H1 (cell line): ENCODE results near the gene ZBTB46. TPM values are rescaled to one million over a fixed set of nuclear protein-coding genes. Genes with fewer than 3 reads are reported as not detected.

Experiments used
- CTCF ChIA-PET: fragments of 300-600 bp; sonication (Branson Sonifier 250); formaldehyde crosslinking; loops from one replicate; lab custom pipeline; 2021; ENCODE audit not compliant: partially characterized antibody; lab: Charles Lee
- POLR2A ChIA-PET: fragments of 300-600 bp; sonication (Branson Sonifier 250); formaldehyde crosslinking; loops from one replicate; lab custom pipeline; 2021; ENCODE audit warnings: inconsistent platforms; ENCODE audit not compliant: partially characterized antibody; lab: Charles Lee
- DNase-seq, 2 experiments: peaks; one replicate each; pipeline versions ENCODE4 v3.0.0 to v3.0.0-alpha.2; 2010 to 2022; ENCODE audit warnings: low spot score in 2 of 2, low read depth in 1 of 2, mixed read lengths in 1 of 2
- FAIRE-seq: peaks from 2 replicates; lab custom pipeline; 2011; peaks lifted over from hg19 to GRCh38; lab: Jason Lieb, UNC
- H2AFZ ChIP-seq: 2 replicates; pipeline ENCODE4 v1.8.1; 2012; ENCODE audit warnings: low read length, inconsistent platforms
- H2AK5ac ChIP-seq: 2 replicates; pipeline ENCODE4 v1.6.1; 2013; ENCODE audit warnings: low read depth, low read length
- H2BK120ac ChIP-seq: replicated peaks from 2 replicates; pipeline ENCODE3; 2013; ENCODE audit warnings: low read depth, low read length, inconsistent platforms
- H2BK12ac ChIP-seq: 2 replicates; pipeline ENCODE4 v1.6.1; 2013; ENCODE audit warnings: low read depth, low read length
- H2BK15ac ChIP-seq: 2 replicates; pipeline ENCODE4 v1.6.1; 2013; ENCODE audit warnings: low read length
- H2BK20ac ChIP-seq: 2 replicates; pipeline ENCODE4 v1.6.1; 2013; ENCODE audit warnings: low read length
- H2BK5ac ChIP-seq: 2 replicates; pipeline ENCODE4 v1.6.1; 2013; ENCODE audit warnings: low read depth, low read length
- H3K14ac ChIP-seq: 2 replicates; pipeline ENCODE4 v1.6.1; 2013; ENCODE audit warnings: inconsistent platforms; ENCODE audit not compliant: insufficient read length
- H3K18ac ChIP-seq: 2 replicates; pipeline ENCODE4 v1.6.1; 2013; ENCODE audit warnings: low read length; ENCODE audit errors: extremely low read depth
- H3K23ac ChIP-seq: 2 replicates; pipeline ENCODE4 v1.6.1; 2013; ENCODE audit warnings: inconsistent platforms; ENCODE audit not compliant: insufficient read length
- H3K23me2 ChIP-seq: 2 replicates; pipeline ENCODE4 v1.6.1; 2013; ENCODE audit warnings: low read depth, low read length
- H3K27ac ChIP-seq: 2 replicates; pipeline ENCODE4 v1.6.1; 2011; ENCODE audit warnings: low read depth, low read length, inconsistent platforms
- H3K27me3 ChIP-seq, 4 experiments: replicated peaks in 1 of 4; 1 replicate in 1 of 4; 2 replicates in 3 of 4; pipeline versions ENCODE4 v1.6.1 to v1.8.1; 2011 to 2013; ENCODE audit warnings: low read length in 3 of 4, mild to moderate bottlenecking in 3 of 4, inconsistent platforms in 2 of 4, mixed read lengths in 2 of 4, moderate library complexity in 1 of 4; ENCODE audit not compliant: control insufficient read depth in 3 of 4, insufficient read depth in 3 of 4; ENCODE audit errors: extremely low read depth in 1 of 4
- H3K36me3 ChIP-seq, 4 experiments: 2 replicates each; pipeline versions ENCODE4 v1.6.1 to v1.8.1; 2011 to 2013; ENCODE audit warnings: mild to moderate bottlenecking in 4 of 4, low read length in 3 of 4, moderate library complexity in 2 of 4, control low read depth in 1 of 4, inconsistent platforms in 1 of 4; ENCODE audit not compliant: insufficient read depth in 4 of 4, control insufficient read depth in 2 of 4
- H3K4ac ChIP-seq: replicated peaks from 2 replicates; pipeline ENCODE3; 2013; ENCODE audit warnings: low read length, low read depth, mixed read lengths, inconsistent platforms; ENCODE audit not compliant: insufficient read length
- H3K4me1 ChIP-seq, 4 experiments: replicated peaks in 1 of 4; 1 replicate in 1 of 4; 2 replicates in 3 of 4; pipeline versions ENCODE4 v1.6.1 to v1.8.1; 2011 to 2013; ENCODE audit warnings: low read length in 3 of 4, inconsistent platforms in 2 of 4, mixed read lengths in 1 of 4; ENCODE audit not compliant: insufficient read depth in 4 of 4, control insufficient read depth in 3 of 4
- H3K4me2 ChIP-seq, 2 experiments: 2 replicates each; pipeline versions ENCODE4 v1.6.1 to v1.8.1; 2011 to 2013; ENCODE audit warnings: low read depth in 2 of 2, low read length in 2 of 2, control low read depth in 1 of 2, inconsistent platforms in 1 of 2, mild to moderate bottlenecking in 1 of 2; ENCODE audit not compliant: insufficient read depth in 1 of 2
- H3K4me3 ChIP-seq, 4 experiments: fragments of 200-600, 300-600 bp in 1 of 4; sonication (generic), shearing (Covaris generic), sonication (Bioruptor Twin) in 1 of 4; 2 replicates each; pipeline versions ENCODE4 v1.5.1 to v1.8.1; 2011 to 2016; ENCODE audit warnings: low read length in 4 of 4, low read depth in 3 of 4, control low read depth in 2 of 4, inconsistent platforms in 2 of 4, mild to moderate bottlenecking in 2 of 4, mixed read lengths in 1 of 4, moderate library complexity in 1 of 4; ENCODE audit not compliant: insufficient read depth in 2 of 4; ENCODE audit errors: extremely low read depth in 1 of 4
- H3K56ac ChIP-seq: replicated peaks from 2 replicates; pipeline ENCODE3; 2013; ENCODE audit warnings: low read depth, mild to moderate bottlenecking, mixed read lengths, low read length, inconsistent platforms; ENCODE audit not compliant: insufficient read length
- H3K79me1 ChIP-seq: 2 replicates; pipeline ENCODE4 v1.6.1; 2013; ENCODE audit warnings: low read depth, low read length, control low read depth
- H3K79me2 ChIP-seq, 2 experiments: 2 replicates each; pipeline versions ENCODE4 v1.6.1 to v1.8.1; 2012 to 2013; ENCODE audit warnings: low read length in 2 of 2, mild to moderate bottlenecking in 2 of 2, inconsistent platforms in 1 of 2; ENCODE audit not compliant: insufficient read depth in 2 of 2, control insufficient read depth in 1 of 2
- H3K9ac ChIP-seq, 4 experiments: replicated peaks in 1 of 4; 1 replicate in 1 of 4; 2 replicates in 3 of 4; pipeline versions ENCODE4 v1.6.1 to v1.8.1; 2011 to 2013; ENCODE audit warnings: low read depth in 3 of 4, low read length in 3 of 4, control low read depth in 2 of 4, mild to moderate bottlenecking in 2 of 4, moderate library complexity in 2 of 4, inconsistent platforms in 1 of 4; ENCODE audit errors: extremely low read depth in 1 of 4
- H3K9me3 ChIP-seq, 2 experiments: 2 replicates each; pipeline versions ENCODE4 v1.6.1 to v1.8.1; 2012 to 2013; ENCODE audit warnings: mild to moderate bottlenecking in 2 of 2, moderate library complexity in 2 of 2, control low read depth in 1 of 2, inconsistent platforms in 1 of 2, low read depth in 1 of 2, low read length in 1 of 2, mixed read lengths in 1 of 2; ENCODE audit not compliant: insufficient read depth in 2 of 2
- H4K20me1 ChIP-seq, 2 experiments: replicated peaks in 1 of 2; 2 replicates each; pipeline versions ENCODE3 to v1.8.1; 2011 to 2013; ENCODE audit warnings: inconsistent platforms in 2 of 2, low read length in 2 of 2, mild to moderate bottlenecking in 1 of 2; ENCODE audit not compliant: insufficient read depth in 2 of 2, control insufficient read depth in 1 of 2
- H4K5ac ChIP-seq: 2 replicates; pipeline ENCODE4 v1.6.1; 2013; ENCODE audit warnings: low read length, low read depth, mixed read lengths, inconsistent platforms; ENCODE audit not compliant: insufficient read length
- H4K8ac ChIP-seq: 2 replicates; pipeline ENCODE4 v1.8.0; 2013; ENCODE audit warnings: mild to moderate bottlenecking, moderate library complexity, low read length, inconsistent platforms; ENCODE audit not compliant: insufficient read depth; ENCODE audit errors: extremely low read depth
- H4K91ac ChIP-seq: replicated peaks from 2 replicates; pipeline ENCODE3; 2013; ENCODE audit warnings: low read length, mixed read lengths, inconsistent platforms; ENCODE audit not compliant: insufficient read length
- JUND ChIP-seq: IDR thresholded peaks from 2 replicates; pipeline ENCODE4 v1.6.1; 2011; ENCODE audit warnings: mild to moderate bottlenecking, improper control_type of control experiment, low read length
- POLR2A ChIP-seq, 2 experiments: IDR thresholded peaks; 1 replicate in 1 of 2; 2 replicates in 1 of 2; pipeline ENCODE4 v1.6.1; 2011; ENCODE audit warnings: low read depth in 2 of 2, low read length in 2 of 2, mild to moderate bottlenecking in 2 of 2; ENCODE audit errors: control extremely low read depth in 1 of 2
- SUZ12 ChIP-seq: fragments of 200-600 bp; sonication (generic); IDR thresholded peaks from 2 replicates; pipeline ENCODE4 v1.6.1; 2012; ENCODE audit warnings: mild to moderate bottlenecking, inconsistent platforms, low read length, moderate library complexity, mixed read lengths
- WGBS, 2 experiments: shearing (Covaris generic) in 1 of 2; methylation state at CpG; one replicate each; pipeline versions ENCODE4 v1.1.6 to v1.1.7; 2013 to 2015; ENCODE audit warnings: low lambda C conversion rate in 2 of 2, mixed read lengths in 2 of 2, inconsistent platforms in 1 of 2, low coverage in 1 of 2, missing lambda C conversion rate in 1 of 2; ENCODE audit not compliant: insufficient replicate concordance in 2 of 2, insufficient coverage in 1 of 2, insufficient read length in 1 of 2; ENCODE audit errors: extremely low coverage in 1 of 2, missing lambda C conversion rate in 1 of 2; 5-methylcytosine and 5-hydroxymethylcytosine counted together
- polyA plus RNA-seq, 7 experiments: library from polyadenylated mRNA; depleted of rRNA in 3 of 7; stranded (reverse) in 5 of 7; unstranded in 2 of 7; fragments of >200 nt in 5 of 7; fragments of 200-250 nt in 2 of 7; gene quantifications; 1 replicate in 5 of 7; 2 replicates in 1 of 7; 4 replicates in 1 of 7; pipeline versions ENCODE4 v1.2.1 to v1.2.3, GENCODE V29; 2011 to 2013; ENCODE audit warnings: missing spikeins in 2 of 7, mixed read lengths in 2 of 7
- total RNA-seq: library from RNA; stranded (reverse); fragmentation: NEBNext Ultra II Directional; extraction: Animal tissue kit (Norgen Biotek cat#: 25700); gene quantifications from 2 replicates; pipeline ENCODE4 v1.2.1, GENCODE V29; 2021

The ZBTB46 gene
- total and polyA plus RNA-seq, 2 of the 8 experiments (the other 6 are each of a cell fraction or from before 2014, with no cell fraction given) = 6.4 to 22.4 TPM

DNA sequence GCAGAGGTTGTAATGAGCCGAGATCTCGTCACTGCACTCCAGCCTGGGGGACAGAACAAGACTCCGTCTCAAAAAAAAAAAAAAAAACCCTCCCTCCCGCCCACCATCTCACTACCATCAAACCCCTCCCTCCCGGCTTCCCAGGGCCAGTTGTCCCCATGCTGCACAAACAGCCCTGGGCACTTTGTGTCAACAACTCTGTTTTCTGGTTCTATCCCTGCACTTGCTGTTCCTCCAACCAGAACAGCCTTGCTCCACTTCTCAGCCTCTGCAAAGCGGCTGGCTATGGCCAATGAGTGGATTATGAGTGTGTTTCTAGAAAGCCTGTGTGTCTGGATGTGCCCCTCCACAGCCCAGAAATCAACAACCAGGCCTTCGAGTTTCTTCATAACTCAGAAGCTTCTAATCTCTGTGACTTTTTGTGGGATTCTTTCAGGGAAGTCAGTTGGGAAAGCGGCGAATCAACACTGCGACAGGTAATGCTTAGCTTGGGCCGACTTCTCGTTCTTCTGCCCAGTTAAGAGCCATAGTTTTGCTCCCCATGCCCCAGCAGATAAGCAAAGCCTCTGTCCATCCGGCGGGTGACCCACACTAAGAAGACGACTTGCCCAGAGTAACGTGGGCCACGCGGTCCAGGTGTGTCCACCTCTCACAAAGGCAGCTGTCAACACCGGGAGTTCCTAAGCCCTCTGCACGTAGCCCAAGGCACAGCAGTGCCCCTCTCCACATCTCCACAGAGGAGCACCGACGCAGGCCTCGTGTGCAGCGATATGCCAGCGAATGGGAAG lies 5.5 kb downstream of the ZBTB46 start:
- Histone ChIP-seq H2AK5ac (no peak overlapping the region), H3K4me3 (no peak overlapping the region), H2BK5ac (no peak overlapping the region), H3K56ac (no peak overlapping the region), H3K4ac (no peak overlapping the region), H3K4me1 (peaks cover 3 to 9% (median 6%) of the 10 kb centered on the region in 4 experiments; a peak in 5 of 7 replicates), H3K27me3 (peaks cover 0 to 13% (median 11%) of the 10 kb centered on the region in 4 experiments; a peak in 5 of 7 replicates), H3K23me2 (peaks cover 4% of the 10 kb centered on the region; the same call in 1 of the 2 replicates), H3K4me2 (no peak overlapping the region), H4K20me1 (peaks cover 6 to 20% of the 10 kb centered on the region in 2 experiments), H4K5ac (no peak overlapping the region), H2AFZ (no peak overlapping the region), H3K79me1 (peaks cover 15% of the 10 kb centered on the region), H3K36me3 (no peaks in the 10 kb centered on the region; a peak in 1 of 8 replicates), H3K9me3 (no peaks in the 10 kb centered on the region), H2BK120ac (no peak overlapping the region), H4K8ac (no peak overlapping the region), H3K14ac (no peak overlapping the region), H2BK12ac (no peak overlapping the region), H3K27ac (no peak overlapping the region), H3K9ac (0 out of 7 replicates have a peak overlapping the region, but pooled peaks of 1 of the 4 experiments have one; percentile 10), H4K91ac (no peak overlapping the region), H3K79me2 (peaks cover 14 to 65% of the 10 kb centered on the region in 2 experiments), H2BK15ac (no peak overlapping the region), H3K23ac (no peak overlapping the region), H3K18ac (no peak overlapping the region), H2BK20ac (no peak overlapping the region)
- 92% methylated on average over 22 of the region's 25 CpGs; no CpG with 5 or more reads in 1 of the 2 experiments for WGBS, 2 experiments
- ChIA-PET CTCF (interaction anchor here (2.1 kb wide), 1 partner anchor 49 kb away, joined by 5 read pairs; no protein-coding TSS in a partner anchor), POLR2A (no interaction called here)
- DNase-seq (no peak), FAIRE-seq (no peak)
- TF ChIP-seq SUZ12 = no peak
- no peak for TF ChIP-seq JUND
- TF ChIP-seq POLR2A (IDR thresholded peaks at IDR 0.05; ENCODE audit: control extremely low read depth in 1 of 2, low read depth in 2 of 2, low read length in 2 of 2) = no peak
